Type B pancreatic cell (in vitro differentiated cells): ENCODE results near the gene FOXR1. TPM values are rescaled to one million over a fixed set of nuclear protein-coding genes. Genes with fewer than 3 reads are reported as not detected.

Source experiments
- DNase-seq: peaks from one replicate; pipeline ENCODE4 v3.0.0; 2021; ENCODE audit warnings: mixed read lengths; ENCODE audit not compliant: unreplicated experiment; ENCODE audit errors: extremely low spot score
- H3K27ac Mint-ChIP-seq: 2 replicates; pipeline ENCODE4 v1.8.0; 2021; ENCODE audit warnings: mild to moderate bottlenecking, mixed read lengths
- H3K27me3 Mint-ChIP-seq: 2 replicates; pipeline ENCODE4 v1.8.0; 2021; ENCODE audit warnings: mixed read lengths
- H3K36me3 Mint-ChIP-seq: 2 replicates; pipeline ENCODE4 v1.8.0; 2021; ENCODE audit warnings: mixed read lengths
- H3K4me1 Mint-ChIP-seq: one replicate; pipeline ENCODE4 v1.8.0; 2021; ENCODE audit warnings: mixed read lengths; ENCODE audit not compliant: unreplicated experiment
- H3K4me3 Mint-ChIP-seq: 2 replicates; pipeline ENCODE4 v1.8.0; 2021; ENCODE audit warnings: mild to moderate bottlenecking, mixed read lengths
- H3K9me3 Mint-ChIP-seq: 2 replicates; pipeline ENCODE4 v1.8.0; 2021; ENCODE audit warnings: mixed read lengths
- CTCF ChIP-seq: fragments of 200-600 bp; sonication (generic); conservative IDR thresholded peaks from 2 replicates; pipeline ENCODE4 v1.5.0; 2021; ENCODE audit warnings: antibody characterized with exemption, mild to moderate bottlenecking
- microRNA-seq: library from miRNA; unstranded; fragments of <30 nt; microRNA quantifications from one replicate; pipeline ENCODE4, GENCODE V29; 2020
- total RNA-seq: library from RNA; stranded (reverse); gene quantifications from 2 replicates; pipeline ENCODE4 v1.2.1, GENCODE V29; 2021; ENCODE audit warnings: low replicate concordance

The FOXR1 gene
- total RNA-seq, 1 donor from 2014 or later = not detected

- Mint-ChIP-seq H3K4me3 (peak overlapping the region; percentile 93), H3K36me3 (peaks cover 17% of the 10 kb centered on the region), H3K9me3 (no peaks in the 10 kb centered on the region), H3K4me1 (peaks cover 18% of the 10 kb centered on the region), H3K27me3 (no peaks in the 10 kb centered on the region), H3K27ac (peak overlapping the region; percentile 90)
- no peak for TF ChIP-seq CTCF
- DNase-seq = no peak
These were observed 56.9 kb downstream of the FOXR1 start for GRCh38 chr11:119028346-119029068.

GRCh38 chr11:119029069-119029339, 57.4 kb downstream of the FOXR1 start:
- Mint-ChIP-seq H3K36me3 (peaks cover 12% of the 10 kb centered on the region), H3K4me1 (peaks cover 15% of the 10 kb centered on the region), H3K9me3 (no peaks in the 10 kb centered on the region), H3K4me3 (peak overlapping the region; percentile 93), H3K27ac (peak overlapping the region; percentile 90), H3K27me3 (no peaks in the 10 kb centered on the region)
- DNase-seq = no peak
- TF ChIP-seq CTCF = no peak

GRCh38 chr11:119029340-119030028, 57.9 kb downstream of the FOXR1 start:
- Mint-ChIP-seq H3K36me3 (peaks cover 11% of the 10 kb centered on the region), H3K27ac (peak overlapping the region; percentile 90), H3K4me1 (peaks cover 15% of the 10 kb centered on the region), H3K27me3 (no peaks in the 10 kb centered on the region), H3K4me3 (peak overlapping the region; percentile 93), H3K9me3 (no peaks in the 10 kb centered on the region)
- TF ChIP-seq CTCF = no peak
- no peak for DNase-seq

- H3K36me3 Mint-ChIP-seq = peaks cover 11% of the 10 kb centered on the region
- H3K9me3 Mint-ChIP-seq = no peaks in the 10 kb centered on the region
- DNase-seq = no peak
- H3K4me3 Mint-ChIP-seq = peak overlapping the region; percentile 93
- H3K4me1 Mint-ChIP-seq = peaks cover 15% of the 10 kb centered on the region
- no peak for TF ChIP-seq CTCF
- H3K27ac Mint-ChIP-seq = peak overlapping the region; percentile 90
- H3K27me3 Mint-ChIP-seq = no peaks in the 10 kb centered on the region
These were observed 58.4 kb downstream of the FOXR1 start for GRCh38 chr11:119030029-119030328.

- Mint-ChIP-seq H3K27ac (peak within 1 kb of the TSS; percentile 90), H3K36me3 (peaks cover 8% of the 10 kb centered on the region), H3K4me3 (peak within 1 kb of the TSS; percentile 93), H3K9me3 (no peaks in the 10 kb centered on the region), H3K27me3 (no peaks in the 10 kb centered on the region), H3K4me1 (peaks cover 15% of the 10 kb centered on the region)
- DNase-seq = peak; percentile 99
- no peak for TF ChIP-seq CTCF
These were observed 58.9 kb downstream of the FOXR1 start, which contains the start of gene SLC37A4 for GRCh38 chr11:119030329-119031047. SLC37A4 (minus strand) TSS chr11:119030877.

Small RNAs within 50 kb of the gene (microRNA-seq; reads per million reads assigned to microRNA genes)
- not detected for gene MIR3656

Other genes starting within 250 kb of the FOXR1 start
- gene DDX6, start 180.6 kb upstream of the FOXR1 start, total RNA-seq = 146 and 183 TPM in 2 replicates
- not detected in 2 replicates for gene CXCR5, start 87.9 kb upstream of the FOXR1 start, total RNA-seq
- gene BCL9L, start 45.8 kb upstream of the FOXR1 start, total RNA-seq = 44.4 and 77.2 TPM in 2 replicates
- 26.8 and 30.1 TPM in 2 replicates for gene UPK2, start 15.5 kb upstream of the FOXR1 start, total RNA-seq
- 33.6 and 36.4 TPM in 2 replicates for gene CENATAC, start 26.4 kb downstream of the FOXR1 start, total RNA-seq
- 1,257 and 1,262 TPM in 2 replicates for gene RPS25, start 46.6 kb downstream of the FOXR1 start, total RNA-seq
- gene TRAPPC4, start 47.0 kb downstream of the FOXR1 start, total RNA-seq = 60.7 and 73.1 TPM in 2 replicates
- 40.5 and 41.4 TPM in 2 replicates for gene SLC37A4, start 59.1 kb downstream of the FOXR1 start, total RNA-seq
- 138 and 185 TPM in 2 replicates for gene HYOU1, start 85.4 kb downstream of the FOXR1 start, total RNA-seq
- 34.8 and 35.8 TPM in 2 replicates for gene VPS11, start 96.1 kb downstream of the FOXR1 start, total RNA-seq
- 25.3 and 38.2 TPM in 2 replicates for gene HMBS, start 113.1 kb downstream of the FOXR1 start, total RNA-seq
- gene DPAGT1, start 130.1 kb downstream of the FOXR1 start, total RNA-seq = 46.4 and 62.1 TPM in 2 replicates
- gene C2CD2L, start 135.6 kb downstream of the FOXR1 start, total RNA-seq = 10.7 and 13.5 TPM in 2 replicates
- gene HINFP, start 149.8 kb downstream of the FOXR1 start, total RNA-seq = 31.6 and 33.0 TPM in 2 replicates
- 1.3 TPM in 1 of 2 replicates, not detected in the other for gene ABCG4, start 177.3 kb downstream of the FOXR1 start, total RNA-seq
- gene NLRX1, start 197.0 kb downstream of the FOXR1 start, total RNA-seq = 8.7 and 11.5 TPM in 2 replicates
- 2.3 and 7.0 TPM in 2 replicates for gene NHERF4, start 213.7 kb downstream of the FOXR1 start, total RNA-seq
- gene CBL, start 234.6 kb downstream of the FOXR1 start, total RNA-seq = 14.4 and 21.1 TPM in 2 replicates